Urinary bladder (tissue), 4 donors: Measurements from ENCODE around the gene MYH11. TPM values are rescaled to one million over a fixed set of nuclear protein-coding genes. Genes with fewer than 3 reads are reported as not detected.

ENCODE experiments used
- DNase-seq: peaks from one replicate; pipeline ENCODE4 v3.0.0-alpha.2; 2015; ENCODE audit errors: extremely low spot score
- H3K27ac ChIP-seq: one replicate; pipeline ENCODE4 v1.5.1; 2013; ENCODE audit warnings: low read depth, mild to moderate bottlenecking, moderate library complexity
- H3K36me3 ChIP-seq: one replicate; pipeline ENCODE4 v1.6.1; 2013; ENCODE audit warnings: mild to moderate bottlenecking, moderate library complexity; ENCODE audit not compliant: insufficient read depth
- H3K4me1 ChIP-seq: one replicate; pipeline ENCODE4 v1.6.1; 2013; ENCODE audit warnings: mild to moderate bottlenecking, moderate library complexity; ENCODE audit not compliant: insufficient read depth
- H3K4me3 ChIP-seq: one replicate; pipeline ENCODE4 v1.5.1; 2013; ENCODE audit warnings: low read depth, low read length
- WGBS: extraction: QIAGEN DNeasy Blood & Tissue Kit; methylation state at CpG from one replicate; pipeline ENCODE4 v1.1.7; 2013; 5-methylcytosine and 5-hydroxymethylcytosine counted together
- polyA plus RNA-seq: library from polyadenylated mRNA; stranded (reverse); fragments of 200-250 nt; gene quantifications from one replicate; pipeline ENCODE4 v1.2.3, GENCODE V29; 2013
- total RNA-seq: library from RNA; depleted of rRNA; stranded (reverse); fragments of >200 nt; gene quantifications from one replicate; pipeline ENCODE4 v1.2.3, GENCODE V29; 2014
- donor health status: healthy with polysubstance abuse.
- donor health status: healthy.

Gene MYH11
- total and polyA plus RNA-seq, 2 donors: 1,069 to 5,010 TPM

GRCh38 chr16:15768201-15768600 is 88.6 kb downstream of the MYH11 start:
- WGBS: 93% methylated on average over 4 of the region's 4 CpGs
- Histone ChIP-seq H3K36me3 (no peaks in the 10 kb centered on the region), H3K4me1 (no peaks in the 10 kb centered on the region), H3K4me3 (no peak overlapping the region), H3K27ac (no peak overlapping the region)
- DNase-seq: no peak

DNA sequence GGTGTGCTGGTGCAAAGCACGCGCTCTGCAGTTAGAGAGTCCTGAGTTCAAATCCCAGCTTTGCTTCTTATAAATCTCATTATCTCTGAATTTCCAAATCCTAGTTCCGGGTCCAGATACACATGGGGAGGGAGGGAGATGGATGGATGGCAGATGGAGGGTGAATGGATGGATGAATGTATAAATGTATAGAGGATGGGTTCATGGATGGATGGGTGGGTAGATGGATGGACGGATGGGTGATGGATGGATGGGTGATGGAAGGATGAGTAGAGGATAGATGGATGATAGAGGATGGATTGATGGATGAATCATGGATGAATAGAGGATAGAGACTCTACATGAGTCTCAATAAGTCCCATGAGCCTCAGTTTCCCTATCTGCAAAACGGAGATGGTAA is 89.9 kb downstream of the MYH11 start:
- Histone ChIP-seq H3K27ac (no peak overlapping the region), H3K4me1 (no peaks in the 10 kb centered on the region), H3K36me3 (no peaks in the 10 kb centered on the region), H3K4me3 (no peak overlapping the region)
- WGBS: 88% methylated on average over 5 of the region's 5 CpGs
- no peak for DNase-seq

DNA sequence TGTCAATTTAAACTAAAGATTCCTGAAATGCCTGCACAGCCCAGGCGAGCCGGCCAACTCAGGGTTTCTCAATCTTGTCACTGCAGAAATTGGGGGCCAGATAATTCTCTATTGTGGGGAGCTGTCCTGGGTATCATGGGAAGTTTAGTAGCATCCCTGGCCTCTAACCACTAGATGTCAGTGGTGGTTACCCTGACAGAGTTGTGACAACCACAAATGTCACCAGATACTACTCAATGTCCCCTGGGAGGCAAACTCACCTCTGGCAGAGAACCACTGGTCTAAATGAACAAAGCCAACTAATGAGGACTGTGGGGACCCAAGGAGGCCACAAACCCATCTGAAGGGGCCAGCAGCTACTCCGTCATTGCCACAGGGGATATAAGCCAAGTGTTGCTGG is 90.9 kb downstream of the MYH11 start:
- Histone ChIP-seq H3K4me3 (no peak overlapping the region), H3K27ac (no peak overlapping the region), H3K36me3 (no peaks in the 10 kb centered on the region), H3K4me1 (no peaks in the 10 kb centered on the region)
- no peak for DNase-seq
- 36% methylated on average over 3 of the region's 3 CpGs for WGBS

DNA sequence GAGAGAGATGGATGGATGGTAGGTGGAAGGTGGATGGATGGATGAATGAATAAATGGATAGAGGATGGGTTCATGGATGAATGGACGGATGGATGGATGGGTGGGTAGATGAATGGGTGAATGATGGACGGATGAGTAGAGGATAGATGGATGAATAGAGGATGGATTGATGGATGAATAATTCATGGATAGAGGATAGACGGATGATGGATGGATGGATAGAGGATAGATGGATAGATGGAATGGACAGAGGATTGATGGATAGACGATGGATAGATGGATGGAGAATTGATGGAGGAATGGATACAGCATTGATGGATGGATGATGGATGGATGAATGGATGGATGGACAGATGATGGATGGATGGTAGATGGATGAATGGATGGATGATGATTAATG is 91.7 kb downstream of the MYH11 start:
- no peak for DNase-seq
- Histone ChIP-seq H3K36me3 (no peaks in the 10 kb centered on the region), H3K4me3 (no peak overlapping the region), H3K4me1 (no peaks in the 10 kb centered on the region), H3K27ac (no peak overlapping the region)
- WGBS: 81% methylated on average over 4 of the region's 4 CpGs

- H3K27ac ChIP-seq: no peak overlapping the region
- H3K36me3 ChIP-seq: no peaks in the 10 kb centered on the region
- WGBS: 50% methylated on average over 2 of the region's 2 CpGs
These were observed 92.7 kb downstream of the MYH11 start for GRCh38 chr16:15764112-15764511.

GRCh38 chr16:15760129-15760528 is 96.7 kb downstream of the MYH11 start:
- Histone ChIP-seq H3K4me3 (no peak overlapping the region), H3K4me1 (no peaks in the 10 kb centered on the region), H3K36me3 (no peaks in the 10 kb centered on the region), H3K27ac (no peak overlapping the region)
- 94% methylated on average over 1 of the region's 1 CpG for WGBS
- no peak for DNase-seq

More at GRCh38 chr16:15764112-15764511, 92.7 kb downstream of the MYH11 start:
- no peak for DNase-seq
- Histone ChIP-seq H3K4me1 (no peaks in the 10 kb centered on the region), H3K4me3 (no peak overlapping the region)

DNA sequence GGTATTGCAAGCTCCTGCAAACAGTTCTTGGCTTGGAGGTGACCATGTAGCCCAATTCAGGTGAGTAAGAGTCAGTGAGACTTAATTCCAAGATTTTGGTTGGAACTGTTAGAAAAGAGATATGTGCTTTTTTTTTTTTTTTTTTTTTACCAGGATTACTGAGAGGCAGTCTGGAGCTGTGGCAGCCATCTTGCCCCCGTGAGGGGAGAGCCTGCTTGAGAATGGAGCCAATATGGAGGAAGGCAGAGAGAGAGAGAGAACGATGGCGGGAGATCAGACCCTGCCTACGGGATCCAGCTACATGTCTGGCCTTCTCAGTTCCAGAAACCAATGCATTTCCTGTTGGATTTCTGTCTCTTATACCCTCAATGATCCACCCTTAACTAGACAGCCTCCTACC is 97.8 kb downstream of the MYH11 start:
- H3K36me3 ChIP-seq: no peaks in the 10 kb centered on the region
- DNase-seq: no peak
- H3K4me1 ChIP-seq: no peaks in the 10 kb centered on the region
- no peak overlapping the region for H3K4me3 ChIP-seq
- WGBS: 77% methylated on average over 4 of the region's 4 CpGs
- H3K27ac ChIP-seq: no peak overlapping the region

GRCh38 chr16:15757630-15758251 is 99.1 kb downstream of the MYH11 start:
- H3K36me3 ChIP-seq: peaks cover 2% of the 10 kb centered on the region
- no peaks in the 10 kb centered on the region for H3K4me1 ChIP-seq
- H3K27ac ChIP-seq: no peak overlapping the region
- WGBS: 87% methylated on average over 23 of the region's 23 CpGs
- H3K4me3 ChIP-seq: no peak overlapping the region
- DNase-seq: no peak

DNA sequence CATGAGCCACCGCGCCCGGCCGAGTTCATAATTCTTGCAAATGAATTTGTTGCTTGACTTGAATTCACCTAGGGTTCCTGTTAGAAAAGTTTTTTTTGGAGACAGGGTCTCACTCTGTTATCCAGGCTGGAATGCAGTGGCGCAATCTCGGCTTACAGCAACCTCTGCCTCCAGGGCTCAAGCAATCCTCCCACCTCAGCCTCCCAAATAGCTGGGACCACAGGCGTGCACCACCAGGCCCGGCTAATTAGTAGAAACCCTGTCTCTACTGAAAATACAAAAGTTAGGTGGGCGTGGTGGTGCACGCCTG is 99.8 kb downstream of the MYH11 start:
- no peak overlapping the region for H3K27ac ChIP-seq
- H3K4me1 ChIP-seq: no peaks in the 10 kb centered on the region
- DNase-seq: no peak
- H3K36me3 ChIP-seq: peaks cover 2% of the 10 kb centered on the region
- H3K4me3 ChIP-seq: no peak overlapping the region
- WGBS: 78% methylated on average over 10 of the region's 10 CpGs

- 81% methylated on average over 8 of the region's 8 CpGs for WGBS
- Histone ChIP-seq H3K4me1 (no peaks in the 10 kb centered on the region), H3K27ac (no peak overlapping the region), H3K4me3 (no peak overlapping the region), H3K36me3 (peaks cover 2% of the 10 kb centered on the region)
- DNase-seq: no peak
These were observed 101.8 kb downstream of the MYH11 start for GRCh38 chr16:15754821-15755534.

GRCh38 chr16:15752717-15753488 is 103.9 kb downstream of the MYH11 start:
- Histone ChIP-seq H3K4me3 (no peak overlapping the region), H3K36me3 (peaks cover 2% of the 10 kb centered on the region), H3K27ac (no peak overlapping the region), H3K4me1 (no peaks in the 10 kb centered on the region)
- no peak for DNase-seq
- WGBS: 71% methylated on average over 12 of the region's 12 CpGs

- WGBS: 85% methylated on average over 7 of the region's 7 CpGs
- DNase-seq: no peak
- Histone ChIP-seq H3K4me1 (no peaks in the 10 kb centered on the region), H3K27ac (no peak overlapping the region), H3K36me3 (peaks cover 2% of the 10 kb centered on the region), H3K4me3 (no peak overlapping the region)
These were observed 104.9 kb downstream of the MYH11 start for GRCh38 chr16:15751940-15752339.

DNA sequence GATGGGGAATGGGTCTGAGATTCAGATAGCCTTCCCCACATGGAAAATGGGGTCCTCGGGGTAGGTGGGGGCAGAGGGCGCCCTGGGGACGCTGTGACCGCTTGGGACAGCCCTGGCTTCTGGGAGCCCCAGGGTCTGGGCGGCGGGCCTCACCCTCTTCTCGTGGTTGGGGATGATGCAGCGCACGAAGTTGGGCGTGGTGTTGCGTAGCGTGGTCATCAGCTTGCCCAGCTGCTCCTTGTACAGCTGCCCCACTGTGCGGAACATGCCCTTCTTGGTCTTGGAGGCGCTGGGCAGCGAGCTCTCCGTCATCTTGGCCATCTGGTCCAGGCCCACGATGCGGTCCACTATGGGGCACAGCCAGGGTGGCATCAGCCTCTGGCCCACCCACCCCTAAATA is 106.8 kb downstream of the MYH11 start:
- Histone ChIP-seq H3K4me3 (no peak overlapping the region), H3K36me3 (peaks cover 2% of the 10 kb centered on the region), H3K4me1 (no peaks in the 10 kb centered on the region), H3K27ac (no peak overlapping the region)
- 86% methylated on average over 18 of the region's 18 CpGs for whole genome bisulfite sequencing
- no peak for DNase-seq

- Histone ChIP-seq H3K27ac (no peak overlapping the region), H3K36me3 (peaks cover 2% of the 10 kb centered on the region)
These were observed 107.5 kb downstream of the MYH11 start for GRCh38 chr16:15749371-15749770.

More at GRCh38 chr16:15749371-15749770, 107.5 kb downstream of the MYH11 start:
- 29% methylated on average over 2 of the region's 2 CpGs for WGBS
- Histone ChIP-seq H3K4me3 (no peak overlapping the region), H3K4me1 (no peaks in the 10 kb centered on the region)
- DNase-seq: no peak
